Lung (tissue), 12 donors: ENCODE measurements around the gene SMCR8. TPM values are rescaled to one million over a fixed set of nuclear protein-coding genes. Genes with fewer than 3 reads are reported as not detected.
"Not testable (repeated sequence)": the region's sequence is repeated elsewhere in the genome, so short reads cannot be mapped to it uniquely, and the experiment has no call there.

Experiments
- ATAC-seq: fragments of 200-7000 bp; cut with Tn5 transposase; one replicate; pipeline ENCODE4 v1.9.1; 2020; ENCODE audit warnings: moderate number of reproducible peaks; ENCODE audit not compliant: insufficient read depth, low FRiP score
- DNase-seq, 3 donors: peaks; one replicate each; pipeline ENCODE4 v3.0.0-alpha.2; 2013 to 2017
- H3K27ac ChIP-seq, 2 donors: one replicate each; pipeline ENCODE4 v1.5.1; 2013; ENCODE audit warnings: mild to moderate bottlenecking in 2 of 2, moderate library complexity in 2 of 2, control low read depth in 1 of 2, inconsistent platforms in 1 of 2, low read depth in 1 of 2, low read length in 1 of 2
- H3K27me3 ChIP-seq, 3 donors: one replicate each; pipeline ENCODE4 v1.5.1; 2013; ENCODE audit warnings: low read length in 2 of 3; ENCODE audit not compliant: control insufficient read depth in 3 of 3, insufficient read depth in 3 of 3
- H3K36me3 ChIP-seq, 4 donors: one replicate each; pipeline ENCODE4 v1.5.1; 2013; ENCODE audit warnings: low read length in 4 of 4, mild to moderate bottlenecking in 1 of 4, moderate library complexity in 1 of 4; ENCODE audit not compliant: control insufficient read depth in 4 of 4, insufficient read depth in 4 of 4
- H3K4me1 ChIP-seq, 5 donors: one replicate each; pipeline ENCODE4 v1.5.1; 2013; ENCODE audit warnings: low read length in 5 of 5, mild to moderate bottlenecking in 2 of 5, moderate library complexity in 1 of 5; ENCODE audit not compliant: control insufficient read depth in 5 of 5, insufficient read depth in 5 of 5
- H3K4me3 ChIP-seq: one replicate; pipeline ENCODE4 v1.5.1; 2013; ENCODE audit warnings: mild to moderate bottlenecking, control low read depth, moderate library complexity
- H3K9ac ChIP-seq, 2 donors: one replicate each; pipeline ENCODE4 v1.5.1; 2013; ENCODE audit warnings: low read length in 2 of 2, control low read depth in 1 of 2; ENCODE audit not compliant: insufficient read depth in 1 of 2
- H3K9me3 ChIP-seq, 4 donors: one replicate each; pipeline ENCODE4 v1.5.1; 2013; ENCODE audit warnings: low read length in 3 of 4, mild to moderate bottlenecking in 1 of 4, moderate library complexity in 1 of 4; ENCODE audit not compliant: control insufficient read depth in 4 of 4, insufficient read depth in 3 of 4
- WGBS, 2 donors: extraction: QIAGEN DNeasy Blood & Tissue Kit; methylation state at CpG; one replicate each; pipeline ENCODE4 v1.1.7; 2013; 5-methylcytosine and 5-hydroxymethylcytosine counted together
- polyA plus RNA-seq, 2 donors: library from polyadenylated mRNA; stranded (reverse); fragments of 200-250 nt; gene quantifications; one replicate each; pipeline ENCODE4 v1.2.1, GENCODE V29; 2013
- total RNA-seq, 2 donors: library from RNA; depleted of rRNA in 1 of 2; stranded (reverse); fragments of >200 nt in 1 of 2; gene quantifications; one replicate each; pipeline ENCODE4 v1.2.1, GENCODE V29; 2014 to 2021
- TF ChIP-seq, protein P1 (sequence below): IDR thresholded peaks from 2 replicates; pipeline ENCODE4 v1.5.1; 2012; ENCODE audit warnings: mild to moderate bottlenecking; ENCODE audit errors: control extremely low read depth, extremely low read depth
- donor health status: control.
- donor health status: control.
- donor health status: Bipolar disorder and iron deficiency.
- donor health status: healthy.
- donor health status: DM: yes; HTN: yes; CAD: no.

SMCR8 gene
- total and polyA plus RNA-seq, 4 donors = 4.2 to 20.9 (median 15.1) TPM

DNA sequence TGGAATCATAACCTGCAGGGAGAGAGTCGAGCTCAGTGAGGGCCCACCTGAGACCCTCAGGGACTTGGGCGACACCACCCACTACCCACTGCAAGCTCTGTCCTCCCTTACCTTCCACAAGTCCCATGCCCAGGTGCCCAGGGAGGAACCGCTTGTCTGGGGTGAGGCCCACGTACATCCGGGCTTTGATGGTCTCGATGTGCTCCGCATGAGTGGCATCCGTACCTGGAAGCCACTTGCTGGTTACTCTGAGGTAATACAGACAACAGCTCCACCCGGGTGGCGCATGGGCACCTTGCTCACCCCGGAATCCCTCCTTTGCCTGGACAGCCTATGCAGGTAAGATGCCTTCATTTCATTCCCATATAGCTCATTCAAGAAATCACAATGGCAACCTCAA is 29.8 kb upstream of the SMCR8 start:
- no peak for DNase-seq
- Histone ChIP-seq H3K4me3 (no peak overlapping the region), H3K9me3 (no peaks in the 10 kb centered on the region), H3K27me3 (no peaks in the 10 kb centered on the region), H3K27ac (no peak overlapping the region), H3K36me3 (peaks cover 18 to 56% (median 48%) of the 10 kb centered on the region in 4 donors), H3K4me1 (peaks cover 0 to 5% (median 0%) of the 10 kb centered on the region in 5 donors), H3K9ac (no peak overlapping the region)
- TF ChIP-seq, protein P1, sequence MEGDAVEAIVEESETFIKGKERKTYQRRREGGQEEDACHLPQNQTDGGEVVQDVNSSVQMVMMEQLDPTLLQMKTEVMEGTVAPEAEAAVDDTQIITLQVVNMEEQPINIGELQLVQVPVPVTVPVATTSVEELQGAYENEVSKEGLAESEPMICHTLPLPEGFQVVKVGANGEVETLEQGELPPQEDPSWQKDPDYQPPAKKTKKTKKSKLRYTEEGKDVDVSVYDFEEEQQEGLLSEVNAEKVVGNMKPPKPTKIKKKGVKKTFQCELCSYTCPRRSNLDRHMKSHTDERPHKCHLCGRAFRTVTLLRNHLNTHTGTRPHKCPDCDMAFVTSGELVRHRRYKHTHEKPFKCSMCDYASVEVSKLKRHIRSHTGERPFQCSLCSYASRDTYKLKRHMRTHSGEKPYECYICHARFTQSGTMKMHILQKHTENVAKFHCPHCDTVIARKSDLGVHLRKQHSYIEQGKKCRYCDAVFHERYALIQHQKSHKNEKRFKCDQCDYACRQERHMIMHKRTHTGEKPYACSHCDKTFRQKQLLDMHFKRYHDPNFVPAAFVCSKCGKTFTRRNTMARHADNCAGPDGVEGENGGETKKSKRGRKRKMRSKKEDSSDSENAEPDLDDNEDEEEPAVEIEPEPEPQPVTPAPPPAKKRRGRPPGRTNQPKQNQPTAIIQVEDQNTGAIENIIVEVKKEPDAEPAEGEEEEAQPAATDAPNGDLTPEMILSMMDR = no peak
- WGBS, 2 donors = 96 to 98% methylated on average over 11 of the region's 11 CpGs
- no peak for ATAC-seq

DNA sequence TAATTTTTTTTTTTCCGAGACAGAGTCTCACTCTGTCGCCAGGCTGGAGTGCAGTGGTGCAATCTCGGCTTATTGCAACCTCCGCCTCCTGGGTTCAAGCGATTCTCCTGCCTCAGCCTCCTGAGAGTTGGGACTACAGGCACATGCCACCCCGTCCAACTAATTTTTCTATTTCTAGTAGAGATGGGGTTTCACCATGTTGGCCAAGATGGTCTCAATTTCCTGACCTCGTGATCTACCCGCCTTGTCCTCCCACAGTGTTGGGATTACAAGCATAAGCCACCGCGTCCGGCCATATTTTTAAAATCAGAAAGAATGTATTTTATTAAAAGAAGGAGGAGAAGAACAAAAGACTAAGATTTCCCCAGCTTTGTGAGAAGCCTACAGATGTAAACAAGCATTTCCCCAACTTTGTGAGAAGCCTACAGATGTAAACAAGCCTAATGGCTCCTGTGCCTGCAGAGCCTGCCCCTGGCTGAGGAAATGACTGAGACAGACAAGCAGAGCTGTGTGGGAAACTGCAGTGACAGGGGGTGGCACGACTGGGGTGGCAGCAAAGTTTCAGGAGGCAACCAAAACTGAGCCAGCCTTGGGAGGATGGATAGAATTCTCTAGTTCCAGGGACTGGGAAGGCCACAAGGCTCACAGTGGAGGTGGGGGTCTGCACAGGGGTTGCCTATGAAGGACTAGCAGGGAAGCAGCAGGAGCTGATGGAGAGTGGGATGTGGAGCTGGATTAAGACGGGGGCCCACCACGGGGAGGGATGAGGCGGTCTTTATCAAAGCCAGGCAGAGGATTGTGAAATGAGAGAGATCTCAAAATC is 23.2 kb upstream of the SMCR8 start:
- WGBS, 2 donors = 91 to 92% methylated on average over 15 of the region's 15 CpGs
- no peak overlapping the region for H3K9ac ChIP-seq
- H3K9me3 ChIP-seq = no peaks in the 10 kb centered on the region
- no peak for DNase-seq
- peaks cover 17 to 51% (median 35%) of the 10 kb centered on the region in 4 donors for H3K36me3 ChIP-seq
- H3K27ac ChIP-seq = no peak overlapping the region
- H3K4me1 ChIP-seq = no peaks in the 10 kb centered on the region
- no peak overlapping the region for H3K4me3 ChIP-seq
- H3K27me3 ChIP-seq = no peaks in the 10 kb centered on the region
- TF ChIP-seq, protein P1 = no peak
- ATAC-seq = no peak

DNA sequence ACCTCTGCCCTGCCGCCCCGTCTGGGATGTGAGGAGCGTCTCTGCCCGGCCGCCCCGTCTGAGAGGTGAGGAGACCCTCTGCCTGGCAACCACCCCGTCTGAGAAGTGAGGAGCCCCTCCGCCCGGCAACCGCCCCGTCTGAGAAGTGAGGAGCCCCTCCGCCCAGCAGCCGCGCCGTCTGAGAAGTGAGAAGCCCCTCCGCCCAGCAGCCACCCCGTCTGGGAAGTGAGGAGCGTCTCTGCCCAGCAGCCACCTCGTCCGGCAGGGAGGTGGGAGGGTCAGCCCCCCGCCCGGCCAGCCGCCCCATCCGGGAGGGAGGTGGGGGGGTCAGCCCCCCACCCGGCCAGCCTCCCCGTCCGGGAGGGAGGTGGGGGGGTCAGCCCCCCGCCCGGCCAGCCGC is 17.0 kb upstream of the SMCR8 start:
- not testable (repeated sequence) for ATAC-seq, H3K9ac ChIP-seq, H3K27ac ChIP-seq, H3K4me3 ChIP-seq, H3K9me3 ChIP-seq, H3K4me1 ChIP-seq, H3K27me3 ChIP-seq, DNase-seq
- H3K36me3 ChIP-seq = peaks cover 28 to 36% (median 31%) of the 10 kb centered on the region in 4 donors
- WGBS, 2 donors = 89 to 100% methylated on average over 4 to 28 of the region's 30 CpGs

DNA sequence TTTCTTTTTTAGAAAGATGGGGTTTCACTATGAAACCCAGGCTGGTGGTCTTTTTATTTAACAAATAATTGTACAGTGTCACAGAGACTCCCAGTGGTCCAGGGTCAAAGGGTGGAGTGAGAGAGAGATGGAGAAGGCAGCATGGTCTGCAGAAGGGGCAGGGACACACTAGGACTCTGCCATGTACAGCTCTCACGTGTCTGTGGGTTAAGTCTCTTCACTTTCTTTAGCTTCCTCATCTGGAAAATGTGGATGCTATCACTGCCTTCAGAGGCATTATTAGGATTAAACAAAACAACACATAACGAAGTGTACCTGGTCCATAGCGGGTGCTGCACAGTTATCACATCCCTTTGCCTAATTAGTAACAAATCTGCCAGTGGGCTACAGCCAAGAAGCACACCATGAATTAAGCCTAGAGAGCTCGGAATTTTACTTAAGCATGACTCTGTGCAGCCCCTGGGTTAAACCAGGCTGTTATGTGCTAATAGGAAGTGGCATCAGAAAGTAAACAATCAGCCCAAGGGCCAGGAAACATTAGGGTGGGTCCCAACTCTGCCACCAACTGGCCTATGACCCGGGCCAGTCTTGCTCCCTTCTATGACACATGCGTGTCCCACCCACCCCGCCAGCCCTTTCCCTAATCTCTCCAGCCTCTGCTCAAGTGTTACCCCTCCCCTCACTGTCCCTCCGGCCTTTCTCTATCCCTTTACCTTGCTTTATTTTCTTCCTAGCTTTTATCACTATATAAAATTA is 14.2 kb upstream of the SMCR8 start:
- no peaks in the 10 kb centered on the region for H3K4me1 ChIP-seq
- H3K9me3 ChIP-seq = no peaks in the 10 kb centered on the region
- DNase-seq (no peak), ATAC-seq (no peak)
- no peaks in the 10 kb centered on the region for H3K27me3 ChIP-seq
- H3K9ac ChIP-seq = no peak overlapping the region
- 48 to 69% methylated on average over 8 of the region's 8 CpGs for WGBS, 2 donors
- TF ChIP-seq, protein P1 = no peak
- H3K27ac ChIP-seq = no peak overlapping the region
- H3K36me3 ChIP-seq = peaks cover 28 to 42% (median 31%) of the 10 kb centered on the region in 4 donors
- H3K4me3 ChIP-seq = no peak overlapping the region

DNA sequence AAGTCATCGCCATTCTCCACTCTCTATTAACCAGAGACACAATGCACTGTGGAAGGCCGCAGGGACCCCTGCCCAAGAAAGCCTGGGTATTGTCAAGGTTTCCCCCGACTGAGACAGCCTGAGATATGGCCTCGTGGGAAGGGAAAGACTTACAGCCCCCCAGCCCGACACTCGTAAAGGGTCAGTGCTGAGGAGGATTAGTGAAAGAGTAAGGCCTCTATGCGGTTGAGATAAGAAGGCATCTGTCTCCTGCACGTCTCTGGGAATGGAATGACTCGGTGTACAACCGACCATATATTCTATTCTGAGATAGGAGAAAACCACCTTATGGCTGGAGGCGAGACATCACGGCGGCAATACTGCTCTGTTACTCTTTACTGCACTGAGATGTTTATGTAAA is 11.9 kb upstream of the SMCR8 start:
- H3K27me3 ChIP-seq, H3K4me1 ChIP-seq, H3K4me3 ChIP-seq, DNase-seq, H3K27ac ChIP-seq, ATAC-seq, H3K9me3 ChIP-seq, H3K9ac ChIP-seq: not testable (repeated sequence)
- peaks cover 34 to 54% (median 39%) of the 10 kb centered on the region in 4 donors for H3K36me3 ChIP-seq
- 93 to 94% methylated on average over 13 of the region's 13 CpGs for WGBS, 2 donors
